CD8-positive, alpha-beta memory T cell (primary cell): ENCODE results near the gene CSNK2B. TPM values are rescaled to one million over a fixed set of nuclear protein-coding genes. Genes with fewer than 3 reads are reported as not detected.

Source experiments
- CTCF ChIA-PET: fragments of 350-600 bp; sonication (Branson Sonifier 250); formaldehyde crosslinking; loops from one replicate; lab custom pipeline; 2021; ENCODE audit warnings: antibody characterized with exemption; lab: Charles Lee
- POLR2A ChIA-PET: fragments of 350-600 bp; sonication (Branson Sonifier 250); formaldehyde crosslinking; loops from one replicate; lab custom pipeline; 2021; ENCODE audit warnings: antibody characterized with exemption; lab: Charles Lee
- DNase-seq, 5 donors: peaks; one replicate each; pipeline versions ENCODE4 v3.0.0 to v3.0.0-alpha.2; 2020 to 2022; ENCODE audit warnings: mixed read lengths in 1 of 5
- H3K27ac ChIP-seq: one replicate; pipeline ENCODE4 v1.7.0; 2013; ENCODE audit warnings: low read depth, mild to moderate bottlenecking, low read length, moderate library complexity
- H3K27me3 ChIP-seq: 2 replicates; pipeline ENCODE4 v1.7.0; 2013; ENCODE audit warnings: low read length, mild to moderate bottlenecking; ENCODE audit not compliant: insufficient read depth, poor library complexity, severe bottlenecking
- H3K36me3 ChIP-seq: 2 replicates; pipeline ENCODE4 v1.7.0; 2013; ENCODE audit warnings: mild to moderate bottlenecking, low read length, moderate library complexity; ENCODE audit not compliant: insufficient read depth
- H3K4me1 ChIP-seq: 2 replicates; pipeline ENCODE4 v1.7.0; 2013; ENCODE audit warnings: mild to moderate bottlenecking, low read length, moderate library complexity; ENCODE audit not compliant: insufficient read depth
- H3K4me3 ChIP-seq: 2 replicates; pipeline ENCODE4 v1.7.0; 2013; ENCODE audit warnings: mild to moderate bottlenecking, low read length
- H3K9me3 ChIP-seq: 2 replicates; pipeline ENCODE4 v1.7.0; 2013; ENCODE audit warnings: mild to moderate bottlenecking, low read length
- H3K27ac Mint-ChIP-seq, 8 donors: one replicate each; pipeline ENCODE4 v1.8.0; 2020 to 2021; ENCODE audit warnings: mixed read lengths in 8 of 8, mild to moderate bottlenecking in 6 of 8, inconsistent platforms in 3 of 8, moderate library complexity in 3 of 8
- H3K27me3 Mint-ChIP-seq, 2 donors: one replicate each; pipeline ENCODE4 v1.8.0; 2020 to 2021; ENCODE audit warnings: mixed read lengths in 2 of 2, mild to moderate bottlenecking in 1 of 2, moderate library complexity in 1 of 2
- H3K36me3 Mint-ChIP-seq, 3 donors: one replicate each; pipeline ENCODE4 v1.8.0; 2020 to 2021; ENCODE audit warnings: mixed read lengths in 3 of 3, inconsistent platforms in 1 of 3, mild to moderate bottlenecking in 1 of 3
- H3K4me1 Mint-ChIP-seq, 3 donors: one replicate each; pipeline ENCODE4 v1.8.0; 2020 to 2021; ENCODE audit warnings: mixed read lengths in 3 of 3, inconsistent platforms in 1 of 3, mild to moderate bottlenecking in 1 of 3
- H3K4me3 Mint-ChIP-seq, 7 donors: one replicate each; pipeline ENCODE4 v1.8.0; 2020 to 2021; ENCODE audit warnings: mixed read lengths in 7 of 7, mild to moderate bottlenecking in 6 of 7, moderate library complexity in 4 of 7, inconsistent platforms in 2 of 7
- H3K9me3 Mint-ChIP-seq, 5 donors: one replicate each; pipeline ENCODE4 v1.8.0; 2020 to 2022; ENCODE audit warnings: mixed read lengths in 5 of 5, mild to moderate bottlenecking in 3 of 5, moderate library complexity in 2 of 5, inconsistent platforms in 1 of 5
- polyA plus RNA-seq: library from polyadenylated mRNA; unstranded; fragments of 300-500 nt; fragmentation: Illumina TruSeq; gene quantifications from one replicate; pipeline ENCODE4 v1.2.3, GENCODE V29; 2021
- total RNA-seq, 2 experiments: library from RNA; stranded (reverse); gene quantifications; one replicate each; pipeline ENCODE4 v1.2.3, GENCODE V29; 2021

The CSNK2B gene
- total and polyA plus RNA-seq, 3 experiments from 2014 or later = 265 to 334 (median 323) TPM

DNA sequence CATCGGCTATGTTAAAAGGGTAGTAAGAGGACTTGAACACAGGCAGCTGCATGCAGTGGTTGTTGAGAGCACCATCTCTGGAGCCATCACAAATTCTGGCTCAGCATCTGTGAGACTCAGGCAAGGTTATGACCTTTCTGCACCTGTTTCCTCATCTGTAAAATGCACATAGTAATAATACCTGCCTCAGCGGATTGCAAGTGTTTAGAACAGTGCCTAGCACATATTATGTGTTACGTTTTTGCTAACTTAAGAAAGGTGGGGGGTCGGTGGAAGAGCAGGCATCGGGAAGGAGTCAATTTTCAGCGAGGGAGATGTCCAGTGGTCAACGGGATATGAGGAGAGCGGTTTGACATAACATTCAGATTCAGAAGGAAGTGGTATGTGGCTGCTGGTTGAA, 12.1 kb downstream of the CSNK2B start:
- H3K4me3 ChIP-seq = no peak overlapping the region
- POLR2A ChIA-PET = interaction anchor here (0.7 kb wide), 1 partner anchor 447 kb away, joined by 4 read pairs; no protein-coding TSS in a partner anchor
- CTCF ChIA-PET = interaction anchor here (2.0 kb wide), 1 partner anchor 152 kb away, joined by 6 read pairs; no protein-coding TSS in a partner anchor

GRCh38 chr6:31680226-31681134, 14.6 kb downstream of the CSNK2B start, which contains the start of gene LY6G5C:
LY6G5C (minus strand) TSS chr6:31681067; CDS start chr6:31680373, 694 bp downstream.
- peaks cover 0 to 6% (median 4%) of the 10 kb centered on the region in 3 donors for H3K36me3 Mint-ChIP-seq

More for the DNA sequence above, 12.1 kb downstream of the CSNK2B start:
- Histone ChIP-seq H3K9me3 (no peaks in the 10 kb centered on the region), H3K27ac (no peak overlapping the region), H3K27me3 (no peaks in the 10 kb centered on the region), H3K4me1 (peaks cover 10% of the 10 kb centered on the region), H3K36me3 (no peaks in the 10 kb centered on the region)
- Mint-ChIP-seq H3K4me1 (peaks cover 16 to 21% (median 16%) of the 10 kb centered on the region in 3 donors), H3K27ac (peak overlapping the region in 2 of 8 donors; percentile 28 to 69), H3K27me3 (no peaks in the 10 kb centered on the region), H3K36me3 (peaks cover 0 to 8% (median 6%) of the 10 kb centered on the region in 3 donors), H3K9me3 (no peaks in the 10 kb centered on the region), H3K4me3 (peak overlapping the region in 1 of 7 donors; percentile 70)
- no peak for DNase-seq

DNA sequence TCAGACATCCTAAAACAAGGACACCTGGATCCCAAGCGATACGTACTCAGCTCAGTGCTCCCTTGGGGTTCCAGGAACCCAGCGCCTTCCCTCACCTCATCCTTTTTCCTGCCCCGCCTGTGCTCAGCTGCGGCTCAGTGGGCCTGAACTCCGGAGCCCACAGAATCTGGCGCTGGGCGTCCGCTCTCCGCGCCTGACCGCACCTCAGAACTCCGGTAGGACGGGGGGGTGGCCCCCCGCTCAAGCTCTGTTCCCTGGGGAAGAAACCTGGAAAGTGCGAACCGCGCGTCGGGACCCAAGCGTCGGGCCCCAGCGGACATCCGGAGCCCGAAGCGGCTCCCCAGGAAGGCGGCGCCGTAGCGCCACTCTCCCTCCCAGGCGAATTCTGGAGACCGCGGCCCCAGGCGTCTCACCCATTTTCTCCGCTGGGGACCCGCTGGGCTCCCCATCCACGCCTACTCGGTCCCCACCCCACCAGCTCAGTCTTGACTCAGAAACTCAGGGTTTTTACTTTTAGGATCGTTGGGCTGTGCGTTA, 15.3 kb downstream of the CSNK2B start:
- Histone ChIP-seq H3K36me3 (peaks cover 4% of the 10 kb centered on the region), H3K27ac (peak overlapping the region; percentile 28), H3K9me3 (no peaks in the 10 kb centered on the region), H3K4me3 (peak overlapping the region; percentile 66), H3K27me3 (no peaks in the 10 kb centered on the region), H3K4me1 (peaks cover 10% of the 10 kb centered on the region)
- Mint-ChIP-seq H3K27me3 (no peaks in the 10 kb centered on the region), H3K36me3 (peaks cover 0 to 12% (median 6%) of the 10 kb centered on the region in 3 donors), H3K27ac (peak overlapping the region; percentile 32 to 92 (median 81)), H3K4me1 (peaks cover 16 to 21% (median 16%) of the 10 kb centered on the region in 3 donors), H3K4me3 (peak overlapping the region; percentile 80 to 97 (median 87)), H3K9me3 (no peaks in the 10 kb centered on the region)
- POLR2A ChIA-PET = interaction anchor here (0.8 to 1.2 kb wide), 2 partner anchors 148 to 150 kb away, joined by 3 read pairs; no protein-coding TSS in a partner anchor
- DNase-seq = peak in 4 of 5 donors; percentile 19 to 37 (median 22)
- CTCF ChIA-PET = interaction anchor here (0.7 to 1.9 kb wide), 7 partner anchors 18 to 366 kb away, joined by 3 to 12 read pairs (median 3); partner anchors contain the start of gene ABHD16A

More at GRCh38 chr6:31680226-31681134, 14.6 kb downstream of the CSNK2B start, which contains the start of gene LY6G5C:
- Mint-ChIP-seq H3K4me3 (peak within 1 kb of the TSS; percentile 80 to 97 (median 87)), H3K9me3 (no peaks in the 10 kb centered on the region), H3K27me3 (no peaks in the 10 kb centered on the region), H3K27ac (peak within 1 kb of the TSS; percentile 32 to 93 (median 88)), H3K4me1 (peaks cover 16 to 21% (median 16%) of the 10 kb centered on the region in 3 donors)
- Histone ChIP-seq H3K9me3 (no peaks in the 10 kb centered on the region), H3K4me1 (peaks cover 10% of the 10 kb centered on the region), H3K4me3 (peak within 1 kb of the TSS; percentile 66), H3K36me3 (no peaks in the 10 kb centered on the region), H3K27ac (peak within 1 kb of the TSS; percentile 28), H3K27me3 (no peaks in the 10 kb centered on the region)
- peak; percentile 33 to 72 (median 45) for DNase-seq
- ChIA-PET CTCF (interaction anchor here (0.7 to 1.9 kb wide), 8 partner anchors 19 to 367 kb away, joined by 3 to 12 read pairs (median 4); partner anchors contain the start of gene ABHD16A), POLR2A (interaction anchor here (0.8 to 1.2 kb wide), 2 partner anchors 149 to 151 kb away, joined by 3 read pairs; no protein-coding TSS in a partner anchor)

- Mint-ChIP-seq H3K27me3 (no peaks in the 10 kb centered on the region), H3K9me3 (no peaks in the 10 kb centered on the region), H3K27ac (peak overlapping the region in 4 of 8 donors; percentile 20 to 90 (median 54)), H3K36me3 (peaks cover 0 to 35% (median 8%) of the 10 kb centered on the region in 3 donors), H3K4me3 (peak overlapping the region in 2 of 7 donors; percentile 28 to 52), H3K4me1 (peaks cover 16 to 21% (median 16%) of the 10 kb centered on the region in 3 donors)
- peaks cover 24% of the 10 kb centered on the region for H3K36me3 ChIP-seq
- no peak overlapping the region for H3K4me3 ChIP-seq
- DNase-seq = no peak
- ChIA-PET POLR2A (interaction anchor here (0.5 kb wide), 1 partner anchor 9 kb away, joined by 3 read pairs; no protein-coding TSS in a partner anchor), CTCF (interaction anchor here (1.0 to 1.5 kb wide), 4 partner anchors 14 to 180 kb away, joined by 3 to 4 read pairs (median 3); partner anchors contain the start of genes LY6G5B and MPIG6B)
- H3K27me3 ChIP-seq = no peaks in the 10 kb centered on the region
- no peak overlapping the region for H3K27ac ChIP-seq
- peaks cover 10% of the 10 kb centered on the region for H3K4me1 ChIP-seq
- H3K9me3 ChIP-seq = no peaks in the 10 kb centered on the region
Observed at GRCh38 chr6:31683591-31683990, 17.7 kb downstream of the CSNK2B start.

- ChIA-PET CTCF (no interaction called here), POLR2A (no interaction called here)
- H3K36me3 ChIP-seq = peaks cover 41% of the 10 kb centered on the region
- no peak for DNase-seq
- Mint-ChIP-seq H3K9me3 (no peaks in the 10 kb centered on the region), H3K4me1 (peaks cover 1 to 6% (median 3%) of the 10 kb centered on the region in 3 donors), H3K4me3 (no peak overlapping the region), H3K27me3 (no peaks in the 10 kb centered on the region), H3K27ac (peak overlapping the region in 4 of 8 donors; percentile 24 to 73 (median 54)), H3K36me3 (peaks cover 0 to 64% (median 8%) of the 10 kb centered on the region in 3 donors)
- no peaks in the 10 kb centered on the region for H3K9me3 ChIP-seq
- no peaks in the 10 kb centered on the region for H3K27me3 ChIP-seq
- peaks cover 11% of the 10 kb centered on the region for H3K4me1 ChIP-seq
- no peak overlapping the region for H3K4me3 ChIP-seq
- H3K27ac ChIP-seq = peak overlapping the region; percentile 9
Observed at GRCh38 chr6:31686483-31686882, 20.6 kb downstream of the CSNK2B start.

- POLR2A ChIA-PET = no interaction called here
- no peaks in the 10 kb centered on the region for H3K4me1 Mint-ChIP-seq
- H3K27me3 Mint-ChIP-seq = no peaks in the 10 kb centered on the region
- Histone ChIP-seq H3K4me3 (no peak overlapping the region), H3K9me3 (no peaks in the 10 kb centered on the region), H3K27ac (peak overlapping the region; percentile 16), H3K27me3 (no peaks in the 10 kb centered on the region), H3K36me3 (peaks cover 47% of the 10 kb centered on the region), H3K4me1 (peaks cover 9% of the 10 kb centered on the region)
- CTCF ChIA-PET = no interaction called here
- no peak for DNase-seq
- no peak overlapping the region for H3K27ac Mint-ChIP-seq
- no peaks in the 10 kb centered on the region for H3K9me3 Mint-ChIP-seq
- no peak overlapping the region for H3K4me3 Mint-ChIP-seq
- H3K36me3 Mint-ChIP-seq = peaks cover 0 to 72% (median 10%) of the 10 kb centered on the region in 3 donors
Observed at GRCh38 chr6:31687321-31687720, 21.4 kb downstream of the CSNK2B start.

GRCh38 chr6:31687860-31688693, 22.2 kb downstream of the CSNK2B start:
- no peaks in the 10 kb centered on the region for H3K27me3 Mint-ChIP-seq
- Histone ChIP-seq H3K9me3 (no peaks in the 10 kb centered on the region), H3K27me3 (no peaks in the 10 kb centered on the region), H3K4me3 (no peak overlapping the region), H3K27ac (peak overlapping the region; percentile 12), H3K36me3 (peaks cover 52% of the 10 kb centered on the region), H3K4me1 (peaks cover 9% of the 10 kb centered on the region)
- peak overlapping the region in 2 of 8 donors; percentile 68 to 75 for H3K27ac Mint-ChIP-seq
- no peaks in the 10 kb centered on the region for H3K4me1 Mint-ChIP-seq
- CTCF ChIA-PET = no interaction called here
- H3K9me3 Mint-ChIP-seq = no peaks in the 10 kb centered on the region
- H3K4me3 Mint-ChIP-seq = no peak overlapping the region
- DNase-seq = no peak
- POLR2A ChIA-PET = no interaction called here
- H3K36me3 Mint-ChIP-seq = peaks cover 0 to 78% (median 12%) of the 10 kb centered on the region in 3 donors
